Adrenal gland (tissue), 5 donors: ENCODE data around the gene RAD51B.

Source experiments
- POLR2A ChIP-seq, 2 donors: fragments of 450-650 bp; IDR thresholded peaks; one replicate each; pipeline ENCODE4 v1.6.1; 2017; ENCODE audit warnings: antibody characterized with exemption in 2 of 2, mild to moderate bottlenecking in 2 of 2, moderate library complexity in 1 of 2
- TF ChIP-seq, protein P1 (sequence below), 6 experiments: fragments of 450-650 bp in 4 of 6; fragments of 200-600 bp in 2 of 6; sonication (generic) in 1 of 6; IDR thresholded peaks; 1 replicate in 5 of 6; 2 replicates in 1 of 6; pipeline versions ENCODE4 v1.5.1 to v1.8.0; 2016 to 2021; ENCODE audit warnings: antibody characterized with exemption in 6 of 6, mild to moderate bottlenecking in 2 of 6, moderate library complexity in 1 of 6
- donor health status: DM: no; HTN: no; CAD: no.

DNA sequence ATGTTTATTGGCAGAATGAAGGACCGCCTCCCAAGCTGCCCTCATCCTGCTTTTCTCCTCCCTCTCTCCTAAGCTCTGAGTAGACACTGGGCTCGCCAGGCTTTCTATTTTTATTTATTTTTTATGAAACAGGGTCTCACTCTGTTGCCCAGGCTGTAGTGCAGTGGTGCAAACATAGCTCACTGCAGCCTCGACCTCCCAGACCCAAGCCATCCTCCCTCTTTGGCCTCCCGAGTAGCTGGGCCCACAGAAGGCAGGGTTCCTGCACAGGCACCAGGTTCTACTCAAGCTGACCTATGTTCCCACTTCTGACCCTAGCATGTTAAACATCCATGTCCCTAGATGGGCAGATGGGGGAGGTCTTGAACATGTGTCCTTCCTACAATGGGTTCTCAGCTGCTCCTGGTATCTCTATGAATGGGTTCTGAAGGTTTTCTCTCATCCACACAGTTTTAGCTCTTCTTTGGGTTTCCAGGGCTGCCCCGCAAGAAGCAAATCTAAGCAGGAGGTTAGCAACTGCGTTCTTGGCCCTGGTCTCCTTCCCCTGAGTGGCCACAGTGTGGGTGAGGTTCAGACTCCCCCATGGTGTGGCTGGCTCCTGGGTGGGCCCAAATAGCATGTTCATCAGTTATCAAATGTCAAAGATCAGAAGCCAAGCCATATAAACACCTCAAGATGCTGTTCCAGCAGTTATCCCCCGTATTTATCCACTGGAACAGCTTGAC lies 805.9 kb downstream of the RAD51B start:
- TF ChIP-seq, protein P1, sequence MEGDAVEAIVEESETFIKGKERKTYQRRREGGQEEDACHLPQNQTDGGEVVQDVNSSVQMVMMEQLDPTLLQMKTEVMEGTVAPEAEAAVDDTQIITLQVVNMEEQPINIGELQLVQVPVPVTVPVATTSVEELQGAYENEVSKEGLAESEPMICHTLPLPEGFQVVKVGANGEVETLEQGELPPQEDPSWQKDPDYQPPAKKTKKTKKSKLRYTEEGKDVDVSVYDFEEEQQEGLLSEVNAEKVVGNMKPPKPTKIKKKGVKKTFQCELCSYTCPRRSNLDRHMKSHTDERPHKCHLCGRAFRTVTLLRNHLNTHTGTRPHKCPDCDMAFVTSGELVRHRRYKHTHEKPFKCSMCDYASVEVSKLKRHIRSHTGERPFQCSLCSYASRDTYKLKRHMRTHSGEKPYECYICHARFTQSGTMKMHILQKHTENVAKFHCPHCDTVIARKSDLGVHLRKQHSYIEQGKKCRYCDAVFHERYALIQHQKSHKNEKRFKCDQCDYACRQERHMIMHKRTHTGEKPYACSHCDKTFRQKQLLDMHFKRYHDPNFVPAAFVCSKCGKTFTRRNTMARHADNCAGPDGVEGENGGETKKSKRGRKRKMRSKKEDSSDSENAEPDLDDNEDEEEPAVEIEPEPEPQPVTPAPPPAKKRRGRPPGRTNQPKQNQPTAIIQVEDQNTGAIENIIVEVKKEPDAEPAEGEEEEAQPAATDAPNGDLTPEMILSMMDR (IDR thresholded peaks at IDR 0.05), result no peak
- no peak for TF ChIP-seq POLR2A (IDR thresholded peaks at IDR 0.05)
